C4-2B (cell line): ENCODE results near the gene NDUFAF2.

Experiments
- CTCF ChIP-seq: fragments of 450-650 bp; conservative IDR thresholded peaks from 2 replicates; pipeline ENCODE4 v1.5.1; 2017; ENCODE audit warnings: mild to moderate bottlenecking
- ZFX ChIP-seq: fragments of 450-650 bp; IDR thresholded peaks from 2 replicates; pipeline ENCODE4 v1.6.1; 2017

GRCh38 chr5:60960591-60960990, 15.6 kb downstream of the NDUFAF2 start:
- TF ChIP-seq CTCF (peak; percentile 79), ZFX (no peak)
